HAP-1 (cell line): ENCODE measurements around the gene ZNF664.

Experiments
- DNase-seq, 2 experiments: peaks; one replicate each; pipeline ENCODE4 v3.0.0-alpha.2; 2016 to 2020; ENCODE audit warnings: low spot score in 2 of 2
- H3K27me3 ChIP-seq: fragments of 250-450 bp; sonication (Bioruptor Pico); 2 replicates; pipeline ENCODE4 v1.5.1; 2020; ENCODE audit warnings: low read depth, mild to moderate bottlenecking, moderate library complexity
- H3K36me3 ChIP-seq: fragments of 250-450 bp; sonication (Bioruptor Pico); replicated peaks from 2 replicates; pipeline ENCODE4 v1.5.1; 2020; ENCODE audit warnings: mild to moderate bottlenecking
- H3K4me1 ChIP-seq: fragments of 250-450 bp; sonication (Bioruptor Pico); 2 replicates; pipeline ENCODE4 v1.5.1; 2020; ENCODE audit warnings: mild to moderate bottlenecking
- H3K4me3 ChIP-seq: fragments of 250-450 bp; sonication (Bioruptor Pico); 2 replicates; pipeline ENCODE4 v1.5.1; 2020; ENCODE audit warnings: mild to moderate bottlenecking, moderate library complexity
- H3K9me3 ChIP-seq: fragments of 250-450 bp; sonication (Bioruptor Pico); 2 replicates; pipeline ENCODE4 v1.5.1; 2020; ENCODE audit warnings: mild to moderate bottlenecking, moderate library complexity
- in situ Hi-C: fragments of 300-500 bp; cut with MboI; formaldehyde crosslinking; loops from 3 replicates; pipeline ENCODE4 v1.14.3; 2020; ENCODE audit warnings: low sequenced_read_pairs, inconsistent platforms, mixed read lengths

Gene ZNF664

DNA sequence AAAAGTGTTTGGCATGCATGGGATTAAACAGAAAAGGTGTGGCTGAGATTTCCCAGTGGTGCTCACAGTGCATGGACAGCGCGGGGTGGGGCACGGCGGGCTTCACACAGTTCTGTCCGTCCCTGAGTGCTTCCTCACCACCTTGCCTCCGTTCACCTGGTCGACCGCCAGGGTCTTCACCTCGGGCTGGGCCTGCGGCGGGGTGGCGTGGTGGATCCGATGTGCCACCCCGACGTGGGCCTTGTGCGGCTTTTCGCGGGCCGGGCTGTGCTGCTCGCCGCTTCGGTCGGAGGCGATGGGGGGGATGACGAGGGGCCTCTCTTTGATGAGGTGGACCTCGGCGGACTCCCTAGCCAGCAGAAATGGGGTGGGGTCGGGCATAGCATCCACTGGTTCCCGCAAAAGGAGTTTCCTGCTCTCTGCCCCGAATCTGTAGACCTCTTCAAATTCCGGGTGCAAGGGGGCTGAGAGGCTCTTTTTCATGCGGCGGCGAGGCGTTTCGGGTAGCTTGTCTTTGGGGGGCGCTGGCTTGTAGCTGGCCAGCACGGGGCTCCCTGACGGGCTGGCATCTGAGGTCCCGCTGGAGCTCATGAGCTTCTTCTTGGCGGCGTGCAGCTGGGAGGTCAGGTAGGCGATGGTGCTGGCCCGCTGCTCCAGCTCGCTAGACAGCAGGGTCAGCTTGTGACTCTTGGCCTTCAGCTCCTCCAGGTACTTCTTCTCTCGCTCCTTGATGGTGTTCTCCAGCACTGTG lies 35.9 kb upstream of the ZNF664 start:
- Histone ChIP-seq H3K36me3 (no peaks in the 10 kb centered on the region), H3K4me1 (no peaks in the 10 kb centered on the region), H3K27me3 (peaks cover 3% of the 10 kb centered on the region; the same call in 1 of the 2 replicates), H3K9me3 (no peaks in the 10 kb centered on the region), H3K4me3 (no peak overlapping the region)
- in situ Hi-C loops = no loop called here
- DNase-seq = no peak

DNA sequence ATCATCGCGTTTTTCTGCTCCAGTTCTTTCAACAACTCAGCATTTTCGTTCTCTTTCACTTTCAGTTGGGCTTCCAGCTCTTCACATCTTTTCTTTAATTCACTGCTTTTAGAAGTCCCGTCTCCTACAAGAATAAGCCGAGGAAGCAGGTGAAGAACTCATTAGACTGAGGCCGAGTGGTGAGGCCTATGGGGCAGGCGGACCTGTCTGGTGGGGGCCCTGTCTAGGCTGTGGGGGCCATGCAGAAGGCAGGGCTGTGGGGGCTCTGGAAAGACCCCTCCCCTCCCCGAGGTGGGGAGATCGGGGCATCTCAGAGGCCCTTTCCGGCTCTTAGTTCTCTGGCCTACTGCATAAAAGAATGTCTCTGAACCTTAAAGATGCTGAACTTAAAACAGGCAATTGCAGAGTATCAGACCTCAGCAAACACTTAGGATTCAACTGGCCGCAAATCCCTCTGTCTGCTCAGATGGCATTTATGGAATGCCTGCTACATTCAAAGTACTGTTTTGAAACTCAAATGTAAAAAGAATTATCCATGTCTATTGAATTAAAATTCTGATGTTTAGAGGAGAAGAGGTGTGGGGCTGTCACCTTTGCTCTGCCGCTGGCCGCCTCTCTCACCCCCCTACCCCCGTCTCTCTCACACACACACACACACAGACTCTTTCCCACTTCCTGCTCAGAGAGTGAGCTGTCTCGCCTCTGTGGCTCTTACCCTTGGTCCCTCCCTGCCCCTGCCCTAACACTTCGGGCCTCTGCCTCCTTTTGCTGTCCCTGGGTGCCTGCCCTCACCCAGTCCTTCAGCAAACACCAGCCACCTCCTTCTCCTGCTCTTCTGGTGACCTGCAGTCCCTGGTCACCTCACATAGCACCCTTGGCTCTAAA lies 35.1 kb upstream of the ZNF664 start:
- H3K27me3 ChIP-seq = no peaks in the 10 kb centered on the region
- no peaks in the 10 kb centered on the region for H3K9me3 ChIP-seq
- H3K4me3 ChIP-seq = no peak overlapping the region
- H3K36me3 ChIP-seq = no peaks in the 10 kb centered on the region
- in situ Hi-C loops = no loop called here
- no peak for DNase-seq
- no peaks in the 10 kb centered on the region for H3K4me1 ChIP-seq

DNA sequence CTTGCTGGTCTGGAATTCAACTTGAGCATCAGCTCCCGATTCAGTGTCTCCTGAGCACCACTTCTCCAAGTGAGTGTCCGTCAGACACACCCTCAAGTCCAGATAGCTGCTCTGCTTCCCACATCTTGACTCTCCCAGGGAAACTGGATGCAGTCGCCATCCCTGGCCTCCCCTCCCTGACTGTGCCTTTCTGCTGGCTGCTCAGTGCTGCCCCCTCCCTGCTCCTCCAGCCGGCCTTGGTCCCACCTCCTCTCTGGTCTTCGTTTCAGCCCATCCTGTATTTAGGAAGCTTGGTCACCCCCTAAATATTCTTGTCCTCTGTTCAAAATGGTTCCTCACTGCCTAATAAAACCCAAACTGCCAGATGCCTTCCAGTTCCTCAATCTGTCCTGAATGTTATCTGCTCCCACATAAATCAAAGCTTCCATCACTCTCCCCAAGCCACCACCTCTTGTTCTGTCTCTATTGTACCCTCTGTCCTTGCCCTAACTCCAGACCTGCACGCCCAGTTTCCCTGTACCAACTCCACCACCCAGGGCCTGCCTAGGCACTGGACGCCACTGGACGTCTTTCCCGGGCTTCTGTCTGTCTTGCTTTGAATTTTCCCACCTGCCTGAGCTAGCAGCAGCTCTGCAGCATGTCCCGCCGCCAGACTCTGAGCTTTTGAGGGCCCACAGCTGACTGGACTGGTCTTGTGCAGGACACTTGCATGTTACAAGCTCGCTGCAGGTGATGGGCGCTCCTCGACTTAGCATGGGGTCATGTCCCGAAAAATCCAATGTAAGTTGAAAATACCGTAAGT lies 34.1 kb upstream of the ZNF664 start:
- Histone ChIP-seq H3K27me3 (no peaks in the 10 kb centered on the region), H3K36me3 (no peaks in the 10 kb centered on the region), H3K4me3 (no peak overlapping the region), H3K4me1 (no peaks in the 10 kb centered on the region), H3K9me3 (no peaks in the 10 kb centered on the region)
- peak in 1 of 2 experiments; percentile 50 for DNase-seq
- in situ Hi-C loops = no loop called here

DNA sequence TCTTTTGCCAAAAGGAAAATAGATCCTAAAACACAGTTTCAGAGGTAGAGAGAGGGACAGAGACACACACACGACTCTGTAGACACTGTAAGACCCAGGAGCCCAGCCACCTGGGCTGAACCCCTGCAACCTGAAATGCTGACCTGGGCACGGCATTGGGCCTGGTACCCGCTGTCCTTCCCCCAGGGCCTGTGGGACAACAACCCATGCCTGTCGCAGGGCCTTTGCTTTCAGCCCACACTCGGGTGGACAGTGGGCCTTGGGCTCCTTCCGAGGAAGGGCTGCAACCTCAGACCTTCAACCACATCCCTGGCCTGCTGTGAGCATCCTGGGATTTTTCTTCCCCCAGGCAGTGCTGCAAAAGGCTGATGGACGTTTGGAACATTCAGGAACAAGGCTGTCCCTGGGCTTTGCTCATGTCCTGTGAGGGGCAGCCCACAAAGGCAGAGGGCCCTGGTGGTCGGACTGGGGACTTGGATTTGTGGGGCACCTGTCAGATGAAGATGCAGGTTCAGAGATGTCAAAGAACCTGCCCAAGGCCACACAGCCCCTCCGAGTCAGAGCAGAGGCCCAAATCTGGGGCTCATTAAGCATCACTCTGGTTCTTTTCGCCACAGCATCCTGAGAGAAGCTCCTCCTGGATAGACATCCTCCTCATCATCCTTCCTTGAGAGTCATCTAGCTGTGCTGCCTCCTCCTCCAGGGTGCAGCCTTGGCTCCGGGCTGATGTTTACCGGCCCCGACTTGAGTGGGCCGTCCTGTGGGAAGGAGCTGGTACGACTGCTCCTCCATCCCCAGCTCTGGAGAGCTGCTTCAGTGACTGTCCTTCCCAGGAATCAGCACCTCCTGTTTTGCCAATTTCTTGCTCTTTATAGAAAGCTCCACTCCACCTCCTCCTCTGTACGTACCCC lies 33.0 kb upstream of the ZNF664 start:
- Histone ChIP-seq H3K4me1 (no peaks in the 10 kb centered on the region), H3K27me3 (no peaks in the 10 kb centered on the region), H3K9me3 (no peaks in the 10 kb centered on the region), H3K4me3 (no peak overlapping the region), H3K36me3 (no peaks in the 10 kb centered on the region)
- no peak for DNase-seq
- in situ Hi-C loops = no loop called here

DNA sequence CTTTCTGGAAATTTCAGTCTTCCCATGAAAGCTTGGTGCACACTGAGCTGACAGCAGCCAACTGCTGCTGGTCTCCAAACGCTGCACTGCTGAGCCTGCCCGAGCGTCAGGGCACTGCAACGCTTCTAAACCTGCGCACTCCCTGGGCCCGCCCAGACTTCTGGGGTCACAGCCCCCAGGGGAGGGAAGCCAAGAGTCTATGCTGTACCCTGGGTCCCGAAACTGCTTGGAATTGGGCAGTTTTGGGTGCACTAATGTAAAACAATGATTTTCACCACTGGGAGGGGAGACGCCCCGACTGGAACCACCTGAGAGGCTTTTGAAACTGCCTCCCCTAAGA lies 32.4 kb upstream of the ZNF664 start:
- H3K36me3 ChIP-seq = no peaks in the 10 kb centered on the region
- H3K27me3 ChIP-seq = no peaks in the 10 kb centered on the region
- in situ Hi-C loops = no loop called here
- H3K4me3 ChIP-seq = no peak overlapping the region
- no peaks in the 10 kb centered on the region for H3K4me1 ChIP-seq
- DNase-seq = no peak
- H3K9me3 ChIP-seq = no peaks in the 10 kb centered on the region

DNA sequence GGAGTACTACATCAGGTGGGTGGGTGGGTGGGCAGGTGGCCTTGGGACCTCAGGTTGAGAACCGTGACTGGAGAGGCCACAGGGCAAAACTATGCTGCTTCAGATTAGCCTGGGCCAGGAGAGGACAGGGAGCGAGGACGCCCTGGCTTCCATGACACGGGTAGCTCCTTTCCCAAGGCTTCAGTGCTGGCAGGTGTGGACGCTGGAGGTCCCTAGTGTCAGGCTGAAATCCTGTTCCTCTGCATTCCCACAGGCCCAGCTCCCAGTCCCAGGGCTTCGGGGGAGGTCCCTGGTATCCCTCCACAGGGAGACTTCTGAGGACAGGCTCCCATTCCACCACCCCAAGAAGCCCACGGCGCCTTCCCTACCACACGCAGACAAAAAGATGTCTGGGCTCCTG lies 32.0 kb upstream of the ZNF664 start:
- Histone ChIP-seq H3K9me3 (no peaks in the 10 kb centered on the region), H3K4me1 (no peaks in the 10 kb centered on the region), H3K36me3 (no peaks in the 10 kb centered on the region), H3K27me3 (no peaks in the 10 kb centered on the region), H3K4me3 (no peak overlapping the region)
- no peak for DNase-seq
- in situ Hi-C loops = no loop called here

DNA sequence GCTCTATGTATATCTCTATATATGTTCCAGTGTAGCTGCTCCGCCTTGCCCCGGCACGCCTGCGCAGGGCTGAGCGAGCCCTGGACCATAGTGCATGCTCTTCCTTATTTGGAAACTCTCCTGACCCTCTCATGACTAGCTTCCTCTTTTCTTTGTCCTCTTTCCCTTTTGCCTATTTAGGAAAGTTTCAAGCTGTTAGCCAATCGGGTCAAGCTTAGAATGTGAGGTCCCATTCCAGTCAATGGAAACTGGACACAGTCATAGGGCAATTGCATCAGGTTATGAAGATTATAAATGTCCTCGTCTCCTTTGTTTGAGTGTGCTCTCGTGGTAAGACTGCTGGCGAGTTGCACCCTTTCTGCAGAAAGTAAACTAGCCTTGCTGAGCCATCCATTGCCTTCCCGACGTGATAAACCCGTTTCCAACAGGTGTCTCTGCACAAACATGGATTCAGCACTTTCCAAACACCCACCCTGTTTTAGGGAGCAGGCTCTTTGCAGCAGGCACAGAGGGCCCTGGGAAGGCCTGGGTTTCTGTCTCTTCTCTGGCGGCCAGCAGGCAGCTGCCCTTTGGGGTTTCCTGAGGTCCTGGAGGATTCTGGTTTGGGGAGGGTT lies 31.3 kb upstream of the ZNF664 start:
- Histone ChIP-seq H3K27me3 (no peaks in the 10 kb centered on the region), H3K4me1 (no peaks in the 10 kb centered on the region), H3K36me3 (no peaks in the 10 kb centered on the region), H3K9me3 (no peaks in the 10 kb centered on the region), H3K4me3 (no peak overlapping the region)
- in situ Hi-C loops = no loop called here
- DNase-seq = no peak

DNA sequence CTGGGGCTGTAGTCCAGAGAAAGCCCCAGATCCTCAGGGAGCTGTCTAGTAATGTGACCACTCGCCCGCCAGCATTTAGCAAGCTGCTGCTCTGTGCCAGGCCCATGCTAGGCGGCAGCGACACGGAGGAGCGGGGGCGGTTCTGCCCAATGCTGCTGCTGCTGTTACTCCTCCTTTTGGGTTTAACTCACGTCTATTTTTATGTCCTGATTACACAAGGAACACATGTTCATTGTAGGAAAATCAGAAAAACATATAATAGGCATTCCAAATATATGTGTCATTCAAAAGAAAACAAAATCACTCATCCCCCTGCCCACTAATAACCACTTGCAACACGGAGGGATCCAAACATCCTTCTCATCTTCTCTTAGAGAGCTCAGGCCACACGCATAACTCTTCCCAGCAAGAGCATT lies 30.8 kb upstream of the ZNF664 start:
- no peak for DNase-seq
- no peaks in the 10 kb centered on the region for H3K9me3 ChIP-seq
- in situ Hi-C loops = no loop called here
- H3K4me1 ChIP-seq = no peaks in the 10 kb centered on the region
- H3K36me3 ChIP-seq = no peaks in the 10 kb centered on the region
- no peak overlapping the region for H3K4me3 ChIP-seq
- no peaks in the 10 kb centered on the region for H3K27me3 ChIP-seq

DNA sequence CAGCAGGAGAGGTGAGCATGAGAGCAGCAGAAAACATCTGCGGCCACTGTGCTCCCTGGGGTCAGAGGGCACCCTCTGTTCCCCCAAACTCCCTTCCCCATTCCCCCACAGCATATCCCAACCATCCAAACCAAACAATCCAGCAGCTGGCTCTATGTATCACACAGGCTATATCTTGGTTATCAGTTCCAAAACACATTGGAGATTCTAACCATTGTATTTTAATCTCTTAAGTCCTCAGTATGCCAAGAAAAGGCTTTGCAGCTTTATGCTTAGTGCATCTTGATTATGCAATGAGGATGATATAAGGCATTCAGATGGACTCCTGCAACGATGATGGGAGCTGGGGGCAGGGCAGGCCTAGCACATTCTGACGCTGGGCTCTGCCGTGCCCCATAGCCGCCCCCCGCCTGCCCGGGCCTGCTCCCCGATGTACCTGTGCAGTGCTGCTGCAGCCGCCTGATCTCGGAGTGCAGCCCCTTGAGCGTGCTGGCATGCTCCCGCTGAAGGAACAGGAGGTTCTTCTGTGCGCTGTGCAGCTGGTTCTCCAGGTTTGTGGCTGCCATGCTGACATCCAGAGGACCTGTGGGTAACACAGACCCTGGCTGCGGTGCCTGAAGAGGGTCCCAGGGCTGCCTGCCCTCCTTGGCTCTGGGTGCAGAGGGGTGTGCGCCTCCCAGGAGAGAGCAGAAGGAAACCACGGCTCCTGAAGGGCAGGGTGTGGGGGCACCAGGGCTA lies 29.9 kb upstream of the ZNF664 start:
- DNase-seq = no peak
- Histone ChIP-seq H3K4me3 (no peak overlapping the region), H3K36me3 (no peaks in the 10 kb centered on the region), H3K4me1 (no peaks in the 10 kb centered on the region), H3K9me3 (no peaks in the 10 kb centered on the region), H3K27me3 (no peaks in the 10 kb centered on the region)
- in situ Hi-C loops = no loop called here

DNA sequence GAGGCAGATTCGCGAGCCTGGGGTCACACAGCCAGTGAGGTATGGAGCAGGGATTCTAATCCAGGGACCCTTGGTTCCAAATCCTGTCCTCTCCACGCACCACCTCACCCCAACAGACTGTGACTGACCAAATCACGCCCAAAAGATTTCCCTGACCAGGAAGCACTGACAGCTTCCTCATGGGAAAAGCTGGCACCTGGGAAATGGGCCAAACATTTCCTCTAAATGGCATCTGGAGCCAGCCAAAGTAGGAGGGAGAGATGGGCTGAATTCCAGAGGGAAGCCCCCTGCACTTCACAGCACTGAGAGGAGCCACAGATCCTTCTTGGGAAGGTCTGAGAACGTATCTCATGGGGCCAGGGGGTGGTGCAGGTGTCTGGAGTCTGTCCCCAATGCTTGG lies 29.2 kb upstream of the ZNF664 start:
- no peaks in the 10 kb centered on the region for H3K36me3 ChIP-seq
- H3K4me1 ChIP-seq = no peaks in the 10 kb centered on the region
- in situ Hi-C loops = no loop called here
- no peak for DNase-seq
- no peaks in the 10 kb centered on the region for H3K9me3 ChIP-seq
- no peak overlapping the region for H3K4me3 ChIP-seq
- H3K27me3 ChIP-seq = no peaks in the 10 kb centered on the region

DNA sequence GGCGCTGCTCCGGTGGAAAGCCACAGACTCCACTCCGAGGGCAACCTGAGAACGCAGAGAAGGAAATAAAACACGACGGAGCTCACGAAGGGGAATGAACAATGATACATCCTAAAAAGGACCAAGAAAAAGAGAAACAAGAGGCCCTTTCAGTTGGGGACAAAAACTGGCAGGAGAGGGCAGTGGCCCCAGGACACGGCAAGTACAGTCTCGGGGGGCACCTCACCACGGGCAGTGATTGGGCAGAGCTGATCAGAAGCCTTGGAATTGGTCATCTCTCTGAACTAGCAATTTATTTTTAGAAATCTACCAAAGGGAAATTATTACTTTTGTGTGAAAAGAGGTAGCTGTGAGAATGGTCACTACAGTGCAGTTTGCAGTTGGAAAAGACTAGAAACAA lies 28.3 kb upstream of the ZNF664 start:
- H3K4me1 ChIP-seq = no peaks in the 10 kb centered on the region
- in situ Hi-C loops = no loop called here
- no peaks in the 10 kb centered on the region for H3K36me3 ChIP-seq
- H3K4me3 ChIP-seq = no peak overlapping the region
- H3K9me3 ChIP-seq = no peaks in the 10 kb centered on the region
- no peaks in the 10 kb centered on the region for H3K27me3 ChIP-seq
- DNase-seq = no peak

DNA sequence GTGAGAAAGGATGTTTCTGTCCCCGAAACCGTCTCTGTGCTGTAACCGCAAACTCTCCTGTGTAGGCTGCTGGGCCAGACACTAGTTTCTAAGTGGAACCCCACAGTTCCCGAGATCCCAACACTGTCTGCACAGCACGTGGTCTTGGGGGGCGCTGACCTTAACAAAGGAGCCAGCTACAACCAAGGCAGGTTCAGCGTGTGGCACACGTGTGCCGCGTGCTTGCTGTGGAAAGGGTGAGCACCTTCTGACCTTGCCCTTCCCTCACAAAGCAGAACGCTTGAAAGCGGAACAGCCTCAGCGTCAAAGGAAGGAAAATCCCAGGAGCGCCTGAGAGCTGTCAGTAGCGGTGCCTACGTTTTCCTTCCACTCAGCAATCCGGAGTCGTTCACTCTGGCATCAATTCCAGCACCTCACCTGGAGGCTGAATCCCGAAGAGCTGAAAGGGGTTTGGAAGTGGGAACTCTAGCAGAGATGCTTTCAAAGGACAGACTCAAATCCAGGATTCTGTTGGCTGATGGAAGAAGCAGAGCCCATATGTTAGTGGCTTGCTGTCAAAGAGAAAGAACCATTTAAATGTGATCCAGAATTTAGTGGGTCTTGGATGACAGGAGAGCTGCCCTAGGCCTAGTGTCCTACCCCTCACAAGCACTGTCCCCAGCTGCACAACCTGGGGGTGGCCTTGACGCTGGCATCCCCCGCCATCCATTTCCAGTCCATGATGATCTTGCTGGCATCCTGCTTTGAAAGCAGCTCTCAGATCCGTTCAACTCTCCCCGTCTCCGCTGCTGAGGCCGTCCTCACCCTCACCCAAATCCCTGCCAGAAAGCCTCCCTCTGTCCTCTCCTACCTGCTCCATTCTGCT lies 27.5 kb upstream of the ZNF664 start:
- no peaks in the 10 kb centered on the region for H3K27me3 ChIP-seq
- in situ Hi-C loops = no loop called here
- H3K4me3 ChIP-seq = no peak overlapping the region
- no peak for DNase-seq
- no peaks in the 10 kb centered on the region for H3K4me1 ChIP-seq
- no peaks in the 10 kb centered on the region for H3K36me3 ChIP-seq
- H3K9me3 ChIP-seq = no peaks in the 10 kb centered on the region
